A549 treated with RU486 at 1 μM for 4 hours (cell line): Measurements from ENCODE around the gene CELSR3. TPM values are rescaled to one million over a fixed set of nuclear protein-coding genes. Genes with fewer than 3 reads are reported as not detected.

Experiments
- total RNA-seq: library from RNA; stranded (reverse); fragments of 200-300 nt; extraction: Qiagen RNA extraction; gene quantifications from 5 replicates; pipeline ENCODE4 v1.2.3, GENCODE V29; 2022; ENCODE audit warnings: low read depth

Gene CELSR3, protein sequence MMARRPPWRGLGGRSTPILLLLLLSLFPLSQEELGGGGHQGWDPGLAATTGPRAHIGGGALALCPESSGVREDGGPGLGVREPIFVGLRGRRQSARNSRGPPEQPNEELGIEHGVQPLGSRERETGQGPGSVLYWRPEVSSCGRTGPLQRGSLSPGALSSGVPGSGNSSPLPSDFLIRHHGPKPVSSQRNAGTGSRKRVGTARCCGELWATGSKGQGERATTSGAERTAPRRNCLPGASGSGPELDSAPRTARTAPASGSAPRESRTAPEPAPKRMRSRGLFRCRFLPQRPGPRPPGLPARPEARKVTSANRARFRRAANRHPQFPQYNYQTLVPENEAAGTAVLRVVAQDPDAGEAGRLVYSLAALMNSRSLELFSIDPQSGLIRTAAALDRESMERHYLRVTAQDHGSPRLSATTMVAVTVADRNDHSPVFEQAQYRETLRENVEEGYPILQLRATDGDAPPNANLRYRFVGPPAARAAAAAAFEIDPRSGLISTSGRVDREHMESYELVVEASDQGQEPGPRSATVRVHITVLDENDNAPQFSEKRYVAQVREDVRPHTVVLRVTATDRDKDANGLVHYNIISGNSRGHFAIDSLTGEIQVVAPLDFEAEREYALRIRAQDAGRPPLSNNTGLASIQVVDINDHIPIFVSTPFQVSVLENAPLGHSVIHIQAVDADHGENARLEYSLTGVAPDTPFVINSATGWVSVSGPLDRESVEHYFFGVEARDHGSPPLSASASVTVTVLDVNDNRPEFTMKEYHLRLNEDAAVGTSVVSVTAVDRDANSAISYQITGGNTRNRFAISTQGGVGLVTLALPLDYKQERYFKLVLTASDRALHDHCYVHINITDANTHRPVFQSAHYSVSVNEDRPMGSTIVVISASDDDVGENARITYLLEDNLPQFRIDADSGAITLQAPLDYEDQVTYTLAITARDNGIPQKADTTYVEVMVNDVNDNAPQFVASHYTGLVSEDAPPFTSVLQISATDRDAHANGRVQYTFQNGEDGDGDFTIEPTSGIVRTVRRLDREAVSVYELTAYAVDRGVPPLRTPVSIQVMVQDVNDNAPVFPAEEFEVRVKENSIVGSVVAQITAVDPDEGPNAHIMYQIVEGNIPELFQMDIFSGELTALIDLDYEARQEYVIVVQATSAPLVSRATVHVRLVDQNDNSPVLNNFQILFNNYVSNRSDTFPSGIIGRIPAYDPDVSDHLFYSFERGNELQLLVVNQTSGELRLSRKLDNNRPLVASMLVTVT (N-terminal part only)
- total RNA-seq: 2.7 to 5.3 TPM (median 4.2 TPM) in 5 replicates

DNA sequence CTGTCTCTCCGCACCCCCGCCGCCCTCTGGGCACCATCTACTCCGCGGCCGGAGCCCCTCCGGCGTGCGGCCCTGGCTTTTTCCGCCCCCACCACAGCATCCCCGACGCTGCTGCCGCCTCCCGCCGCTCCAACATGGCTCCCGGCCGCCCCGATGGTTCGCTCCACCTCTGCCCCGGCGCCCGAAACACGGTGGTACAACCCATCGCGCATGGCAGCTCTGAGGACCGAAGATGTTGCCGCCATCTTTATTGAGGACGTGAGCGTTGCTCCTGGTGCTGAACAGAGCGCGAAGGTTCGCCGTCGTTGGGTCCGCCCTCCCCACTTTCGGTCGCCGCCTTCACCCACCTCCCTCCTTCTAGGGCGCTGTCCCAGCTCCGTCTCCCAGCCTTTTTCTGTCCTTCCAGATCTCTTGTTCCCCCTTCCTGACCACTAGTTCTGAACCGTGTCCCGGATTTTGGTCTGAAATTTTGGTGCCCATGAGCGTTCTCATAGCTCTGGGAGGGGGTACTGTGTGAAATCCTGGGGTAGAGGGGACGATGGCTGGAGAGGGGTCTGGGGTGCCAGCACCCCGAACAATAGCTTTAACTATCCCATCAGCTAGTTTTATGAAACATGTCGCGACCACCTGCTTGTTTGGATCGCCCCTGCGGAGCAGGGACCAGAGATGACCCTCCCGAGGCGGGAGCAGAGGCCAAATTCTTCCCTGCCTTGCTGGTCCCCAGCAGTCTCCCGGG lies at the start of gene CELSR3:
Gene CELSR3, minus strand, starts transcription at position 134 of the 736 bp plus-strand sequence. CDS start 252 bp downstream, outside the sequence.

GRCh38 chr3:48685603-48686511 lies 23.2 kb upstream of the CELSR3 start, which contains the start of gene NCKIPSD:
Gene NCKIPSD, minus strand, starts transcription at chr3:48685915. Its CDS starts 108 bp downstream, at chr3:48685807.

GRCh38 chr3:48635222-48636021 lies 27.3 kb downstream of the CELSR3 start, which contains the start of gene SLC26A6:
Gene SLC26A6, minus strand, starts transcription at chr3:48635461. Its CDS starts 68 bp downstream, at chr3:48635393.

GRCh38 chr3:48621461-48621869 lies 41.2 kb downstream of the CELSR3 start, which contains the start of gene TMEM89:
Gene TMEM89, minus strand, starts transcription at chr3:48621769. Its CDS starts 13 bp downstream, at chr3:48621756.

GRCh38 chr3:48609088-48610005 lies 53.3 kb downstream of the CELSR3 start, which contains the start of gene UQCRC1:
Gene UQCRC1, minus strand, starts transcription at chr3:48609646. Its CDS starts 26 bp downstream, at chr3:48609620.

DNA sequence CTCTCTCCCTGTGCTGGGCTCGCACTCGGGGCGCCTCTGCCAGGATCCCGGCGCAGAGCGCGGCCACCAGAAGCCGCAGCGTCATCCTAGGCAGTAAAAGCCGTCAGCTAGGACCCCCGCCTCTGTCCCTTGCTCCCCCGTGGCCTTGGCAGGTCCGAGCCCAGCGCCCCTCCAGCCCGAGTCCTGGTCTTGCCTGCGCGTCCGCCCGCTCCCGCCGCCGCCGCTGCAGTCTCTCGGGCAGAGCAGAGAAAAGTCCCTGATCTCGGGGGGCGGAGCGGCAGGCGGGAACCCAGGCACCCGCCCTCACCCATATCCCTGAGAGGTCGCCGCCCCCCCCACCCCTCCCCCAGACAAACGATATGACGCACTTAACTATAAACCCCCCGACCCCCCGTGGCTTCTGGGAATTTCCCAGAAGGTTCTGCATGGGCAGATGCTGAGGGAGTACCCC lies 67.6 kb downstream of the CELSR3 start, which contains the start of gene COL7A1:
Gene COL7A1, minus strand, starts transcription at position 255 of the 451 bp plus-strand sequence. Its CDS starts 170 bp downstream, at position 85.

Other genes with a start within 250 kb of the CELSR3 start
- 10.5 to 16.6 TPM (median 13.2 TPM) in 5 replicates for gene PLXNB1, start 232.8 kb downstream of the CELSR3 start, total RNA-seq
- 23.5 to 28.7 TPM (median 25.3 TPM) in 5 replicates for gene CCDC51, start 222.8 kb downstream of the CELSR3 start, total RNA-seq
- 279 to 403 TPM (median 326 TPM) in 5 replicates for gene TMA7, start 222.6 kb downstream of the CELSR3 start, total RNA-seq
- gene ATRIP, start 216.1 kb downstream of the CELSR3 start, total RNA-seq: 7.2 to 9.3 TPM (median 8.8 TPM) in 5 replicates
- gene SHISA5, start 158.7 kb downstream of the CELSR3 start, total RNA-seq: 94.9 to 136 TPM (median 129 TPM) in 5 replicates
- 12.5 to 15.7 TPM (median 13.4 TPM) in 5 replicates for gene PFKFB4, start 106.1 kb downstream of the CELSR3 start, total RNA-seq
- 7.3 to 10.3 TPM (median 8.6 TPM) in 5 replicates for gene UCN2, start 99.1 kb downstream of the CELSR3 start, total RNA-seq
- gene COL7A1, start 67.6 kb downstream of the CELSR3 start, total RNA-seq: 122 to 212 TPM (median 173 TPM) in 5 replicates
- 164 to 198 TPM (median 166 TPM) in 5 replicates for gene UQCRC1, start 53.2 kb downstream of the CELSR3 start, total RNA-seq
- gene TMEM89, start 41.1 kb downstream of the CELSR3 start, total RNA-seq: not detected in 5 replicates
- 12.8 to 21.5 TPM (median 16.4 TPM) in 5 replicates for gene SLC26A6, start 27.4 kb downstream of the CELSR3 start, total RNA-seq
- 6.1 to 9.6 TPM (median 8.4 TPM) in 5 replicates for gene NCKIPSD, start 23.0 kb upstream of the CELSR3 start, total RNA-seq
- gene IP6K2, start 54.3 kb upstream of the CELSR3 start, total RNA-seq: 43.9 to 49.0 TPM (median 47.9 TPM) in 5 replicates
- gene PRKAR2A, start 185.0 kb upstream of the CELSR3 start, total RNA-seq: 12.1 to 20.0 TPM (median 18.0 TPM) in 5 replicates
- 11.5 to 14.0 TPM (median 12.9 TPM) in 5 replicates for gene SLC25A20, start 236.0 kb upstream of the CELSR3 start, total RNA-seq